ES-I3 (cell line): ENCODE data around the gene LMNA.
"Not testable (repeated sequence)": the region's sequence is repeated elsewhere in the genome, so short reads cannot be mapped to it uniquely, and the experiment has no call there.

Source experiments
- H3K36me3 ChIP-seq: 2 replicates; pipeline ENCODE4 v1.6.1; 2013; ENCODE audit warnings: mild to moderate bottlenecking, low read length, control low read depth, moderate library complexity; ENCODE audit not compliant: insufficient read depth
- H3K4me1 ChIP-seq: 2 replicates; pipeline ENCODE4 v1.6.1; 2013; ENCODE audit warnings: mild to moderate bottlenecking, control low read depth, low read length; ENCODE audit not compliant: insufficient read depth
- H3K9ac ChIP-seq: 2 replicates; pipeline ENCODE4 v1.6.1; 2013; ENCODE audit warnings: low read depth, mild to moderate bottlenecking, low read length, moderate library complexity
- H3K9me3 ChIP-seq: 2 replicates; pipeline ENCODE4 v1.6.1; 2013; ENCODE audit warnings: mild to moderate bottlenecking, low read length, moderate library complexity; ENCODE audit not compliant: control insufficient read depth, insufficient read depth

Gene LMNA

GRCh38 chr1:156157966-156158365 lies 43.5 kb downstream of the LMNA start:
- Histone ChIP-seq H3K36me3 (0 out of 2 replicates have a peak, but pooled peaks cover 3% of the 10 kb centered on the region), H3K9me3 (no peaks in the 10 kb centered on the region), H3K9ac (no peak overlapping the region), H3K4me1 (peaks cover 26% of the 10 kb centered on the region)

DNA sequence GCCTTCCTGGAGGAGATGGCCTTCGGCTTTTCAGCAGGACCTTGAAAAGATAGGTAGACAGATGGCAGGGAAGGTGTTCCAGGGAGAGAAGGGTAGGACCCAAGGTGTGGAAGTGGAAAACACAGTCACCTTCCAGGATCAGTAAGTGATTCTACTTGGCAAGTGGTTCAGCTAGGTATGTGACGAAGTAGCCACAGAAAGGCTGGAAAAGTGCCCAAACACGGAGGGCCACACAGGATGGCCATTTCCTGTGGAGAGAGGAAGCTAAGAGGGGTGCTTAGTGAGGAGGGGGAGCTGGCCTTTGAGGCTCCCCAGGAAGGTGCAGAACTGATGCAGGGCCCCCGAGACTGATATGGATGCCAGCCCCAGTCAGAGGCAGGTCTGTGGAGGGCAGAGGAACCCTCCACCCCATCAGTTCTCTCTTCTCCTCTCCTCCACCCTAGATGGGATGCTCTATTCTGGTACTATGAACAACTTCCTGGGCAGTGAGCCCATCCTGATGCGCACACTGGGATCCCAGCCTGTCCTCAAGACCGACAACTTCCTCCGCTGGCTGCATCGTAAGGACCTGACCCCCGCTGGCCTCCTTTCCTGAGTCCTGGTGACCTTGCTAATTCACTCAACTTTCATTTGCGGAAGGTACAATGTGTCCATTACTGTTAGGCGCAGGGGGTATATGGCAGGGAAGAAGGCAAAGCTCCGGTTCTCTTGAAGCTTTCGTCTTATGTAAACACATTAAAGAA lies 45.7 kb downstream of the LMNA start:
- Histone ChIP-seq H3K36me3 (0 out of 2 replicates have a peak, but pooled peaks cover 3% of the 10 kb centered on the region), H3K4me1 (peaks cover 28% of the 10 kb centered on the region), H3K9me3 (no peaks in the 10 kb centered on the region), H3K9ac (peak overlapping the region; percentile 53; the same call in 1 of the 2 replicates)

DNA sequence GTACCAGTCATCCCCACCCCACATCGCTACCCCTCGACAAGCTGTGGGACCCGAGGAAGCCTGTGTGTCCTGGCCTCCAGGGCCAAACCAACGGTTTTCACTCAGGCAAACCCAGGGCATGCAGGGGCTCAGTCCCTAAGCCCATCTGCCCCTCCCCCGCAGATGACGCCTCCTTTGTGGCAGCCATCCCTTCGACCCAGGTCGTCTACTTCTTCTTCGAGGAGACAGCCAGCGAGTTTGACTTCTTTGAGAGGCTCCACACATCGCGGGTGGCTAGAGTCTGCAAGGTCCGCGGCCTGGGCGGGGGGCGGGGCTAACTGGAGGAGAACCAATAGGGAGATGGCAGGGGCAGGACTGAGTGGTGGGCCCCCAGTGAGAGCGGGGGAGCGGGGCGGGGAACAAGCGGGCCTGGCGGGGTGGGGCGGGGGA lies 46.2 kb downstream of the LMNA start:
- peak overlapping the region; percentile 53; the same call in 1 of the 2 replicates for H3K9ac ChIP-seq
- H3K36me3 ChIP-seq, result 0 out of 2 replicates have a peak, but pooled peaks cover 3% of the 10 kb centered on the region
- peaks cover 22% of the 10 kb centered on the region for H3K4me1 ChIP-seq
- H3K9me3 ChIP-seq, result no peaks in the 10 kb centered on the region

- H3K9ac ChIP-seq, result no peak overlapping the region
- H3K36me3 ChIP-seq, result 0 out of 2 replicates have a peak, but pooled peaks cover 3% of the 10 kb centered on the region
- H3K9me3 ChIP-seq, result no peaks in the 10 kb centered on the region
- H3K4me1 ChIP-seq, result peaks cover 17% of the 10 kb centered on the region
Measured at GRCh38 chr1:156162430-156163037, 48.0 kb downstream of the LMNA start.

DNA sequence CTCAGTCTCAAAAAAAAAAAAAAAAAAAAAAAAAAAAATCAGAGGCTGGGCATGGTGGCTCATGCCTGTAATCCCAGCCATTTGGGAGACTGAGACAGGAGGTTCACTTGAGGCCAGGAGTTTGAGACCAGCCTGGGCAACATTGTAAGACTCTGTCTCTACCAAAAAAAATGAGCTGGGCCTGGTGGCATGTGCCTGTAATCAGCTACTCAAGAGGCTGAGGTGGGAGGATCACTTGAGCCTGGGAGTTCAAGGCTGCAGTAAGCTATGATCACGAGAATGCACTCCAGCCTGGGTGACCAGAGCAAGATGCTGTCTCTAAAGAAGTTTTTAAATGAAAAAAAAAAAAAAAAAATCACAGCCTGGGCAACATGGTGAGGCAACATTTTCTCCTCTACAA lies 49.2 kb downstream of the LMNA start:
- Histone ChIP-seq H3K9ac (no peak overlapping the region), H3K9me3 (no peaks in the 10 kb centered on the region), H3K36me3 (no peaks in the 10 kb centered on the region), H3K4me1 (peaks cover 17% of the 10 kb centered on the region)

- H3K36me3 ChIP-seq, result no peaks in the 10 kb centered on the region
- no peak overlapping the region for H3K9ac ChIP-seq
- H3K9me3 ChIP-seq, result no peaks in the 10 kb centered on the region
- peaks cover 17% of the 10 kb centered on the region for H3K4me1 ChIP-seq
Measured at GRCh38 chr1:156164125-156164831, 49.8 kb downstream of the LMNA start.

GRCh38 chr1:156165083-156165482 lies 50.6 kb downstream of the LMNA start:
- Histone ChIP-seq H3K4me1 (peaks cover 13% of the 10 kb centered on the region), H3K9me3 (no peaks in the 10 kb centered on the region), H3K36me3 (no peaks in the 10 kb centered on the region), H3K9ac (no peak overlapping the region)

DNA sequence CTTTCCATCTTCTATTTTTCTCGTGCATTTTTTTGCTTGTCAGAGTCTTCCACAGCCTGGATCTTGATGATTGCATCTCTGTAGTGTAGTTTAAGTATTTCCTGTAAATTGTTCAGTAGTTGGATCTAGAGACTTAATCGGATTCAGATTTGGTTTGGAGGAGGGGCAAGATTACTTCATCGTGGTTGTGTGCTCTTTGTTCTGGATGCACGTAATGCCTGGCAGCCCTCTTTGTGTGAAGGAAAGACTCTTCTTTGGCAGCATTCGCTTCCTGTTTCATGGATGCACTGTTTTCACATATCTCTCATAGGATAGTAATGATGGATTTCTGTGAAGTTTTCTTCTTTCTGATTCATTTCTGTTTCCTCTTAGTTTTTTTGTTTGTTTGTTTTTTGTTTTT lies 53.0 kb downstream of the LMNA start:
- H3K9me3 ChIP-seq, result no peaks in the 10 kb centered on the region
- H3K9ac ChIP-seq, result no peak overlapping the region
- no peaks in the 10 kb centered on the region for H3K36me3 ChIP-seq
- peaks cover 4% of the 10 kb centered on the region for H3K4me1 ChIP-seq

DNA sequence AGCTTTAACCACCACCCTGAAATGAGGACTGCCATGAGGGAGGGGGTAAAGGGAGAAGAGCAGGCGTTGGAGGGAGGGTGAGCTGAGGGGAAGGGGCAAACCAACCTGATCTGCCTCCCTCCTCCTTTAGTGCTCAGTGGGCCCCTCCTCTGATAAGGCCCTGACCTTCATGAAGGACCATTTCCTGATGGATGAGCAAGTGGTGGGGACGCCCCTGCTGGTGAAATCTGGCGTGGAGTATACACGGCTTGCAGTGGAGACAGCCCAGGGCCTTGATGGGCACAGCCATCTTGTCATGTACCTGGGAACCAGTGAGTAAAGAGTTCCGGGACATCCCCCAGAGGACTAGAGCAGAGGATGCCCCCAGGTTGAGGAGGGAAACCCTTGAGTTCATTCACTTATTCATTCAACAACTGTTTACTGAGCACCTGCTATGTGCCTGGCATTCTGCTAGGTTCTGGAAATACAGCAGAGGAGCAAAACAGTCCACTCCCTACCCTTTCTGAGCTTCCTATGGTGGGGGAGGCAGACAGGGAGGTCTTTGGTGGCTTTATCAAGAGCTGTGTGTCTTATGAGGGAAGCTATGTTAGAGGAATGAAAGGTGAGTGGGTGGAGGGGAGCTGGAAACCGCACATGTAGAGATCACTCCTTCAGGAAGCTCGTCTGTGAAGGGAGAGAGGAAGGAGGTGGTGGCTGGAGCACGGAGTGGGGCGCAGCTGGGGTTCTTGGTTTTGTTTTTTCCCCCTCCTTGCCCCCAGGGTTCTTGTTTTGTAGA lies 58.4 kb downstream of the LMNA start:
- H3K9ac ChIP-seq, result no peak overlapping the region
- H3K9me3 ChIP-seq, result no peaks in the 10 kb centered on the region
- H3K36me3 ChIP-seq, result no peaks in the 10 kb centered on the region
- H3K4me1 ChIP-seq, result peaks cover 2% of the 10 kb centered on the region

GRCh38 chr1:156176610-156177210 lies 62.2 kb downstream of the LMNA start:
- H3K4me1 ChIP-seq, result peaks cover 19% of the 10 kb centered on the region

DNA sequence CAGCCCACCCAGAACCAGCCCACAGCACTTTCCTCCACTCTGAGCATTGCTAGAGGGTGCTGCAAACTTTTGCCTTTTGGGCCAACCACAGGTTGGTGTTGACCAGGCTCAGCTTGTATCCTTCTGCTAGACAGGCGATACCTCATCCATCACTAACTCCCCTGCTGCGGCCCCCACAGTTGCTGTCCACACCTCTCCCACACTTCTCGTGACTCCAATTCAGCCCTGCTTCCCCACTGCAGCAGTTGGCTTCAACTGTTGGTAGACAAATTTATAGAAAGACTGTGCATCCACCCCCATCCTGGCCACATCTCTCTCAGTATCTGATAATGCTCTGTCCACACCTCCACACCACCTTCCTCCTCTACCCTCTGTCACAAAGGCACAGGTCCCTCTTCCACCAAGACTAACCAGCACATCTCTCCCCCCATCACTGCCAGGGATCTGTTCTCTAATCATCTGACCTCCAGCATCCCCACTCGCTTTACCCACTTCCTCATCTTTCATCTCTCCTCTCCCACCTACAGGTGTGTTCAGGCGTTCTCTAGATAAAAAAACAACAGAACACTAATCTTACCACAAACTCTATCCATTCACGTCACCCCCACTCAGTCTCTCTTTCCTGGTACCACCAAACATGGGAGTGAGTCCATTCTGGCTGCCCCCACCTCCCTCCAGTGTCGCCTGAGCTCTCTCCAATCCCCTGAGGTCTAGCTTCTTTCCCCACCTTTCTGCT lies 63.6 kb downstream of the LMNA start:
- Histone ChIP-seq H3K4me1 (peaks cover 24% of the 10 kb centered on the region), H3K9me3 (no peaks in the 10 kb centered on the region), H3K9ac (no peak overlapping the region), H3K36me3 (no peaks in the 10 kb centered on the region)

More at GRCh38 chr1:156176610-156177210, 62.2 kb downstream of the LMNA start:
- H3K9ac ChIP-seq, result no peak overlapping the region
- H3K9me3 ChIP-seq, result no peaks in the 10 kb centered on the region
- no peaks in the 10 kb centered on the region for H3K36me3 ChIP-seq

GRCh38 chr1:156180471-156180870 lies 66.0 kb downstream of the LMNA start:
- H3K9ac ChIP-seq, result peak overlapping the region; percentile 36; the same call in 1 of the 2 replicates
- no peaks in the 10 kb centered on the region; the same call in 1 of the 2 replicates for H3K36me3 ChIP-seq
- peaks cover 24% of the 10 kb centered on the region for H3K4me1 ChIP-seq
- H3K9me3 ChIP-seq, result no peaks in the 10 kb centered on the region

DNA sequence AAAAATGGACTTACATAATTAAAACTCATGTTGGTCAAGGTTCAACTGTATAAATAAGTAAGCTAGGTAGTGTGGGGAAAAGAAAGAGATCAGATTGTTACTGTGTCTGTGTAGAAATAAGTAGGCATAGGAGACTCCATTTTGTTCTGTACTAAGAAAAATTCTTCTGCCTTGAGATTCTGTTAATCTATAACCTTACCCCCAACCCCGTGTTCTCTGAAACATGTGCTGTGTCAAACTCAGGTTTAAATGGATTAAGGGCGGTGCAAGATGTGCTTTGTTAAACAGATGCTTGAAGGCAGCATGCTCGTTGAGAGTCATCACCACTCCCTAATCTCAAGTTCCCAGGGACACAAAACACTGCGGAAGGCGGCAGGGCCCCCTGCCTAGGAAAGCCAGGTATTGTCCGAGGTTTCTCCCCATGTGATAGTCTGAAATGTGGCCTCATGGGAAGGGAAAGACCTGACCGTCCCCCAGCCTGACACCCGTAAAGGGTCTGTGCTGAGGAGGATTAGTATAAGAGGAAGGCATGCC lies 66.9 kb downstream of the LMNA start:
- H3K9ac ChIP-seq, H3K9me3 ChIP-seq, H3K36me3 ChIP-seq: not testable (repeated sequence)
- H3K4me1 ChIP-seq, result peaks cover 24% of the 10 kb centered on the region
